Cardiac muscle cell (in vitro differentiated cells and primary cell): Measurements from ENCODE around the gene TMEM219. TPM values are rescaled to one million over a fixed set of nuclear protein-coding genes. Genes with fewer than 3 reads are reported as not detected.

Experiments
- DNase-seq, 2 donors: peaks; one replicate each; pipeline versions ENCODE4 v3.0.0 to v3.0.0-alpha.2; 2010 to 2017; ENCODE audit warnings: low read depth in 1 of 2, low spot score in 1 of 2
- H3K27ac ChIP-seq: fragments of 200-600 bp; sonication (generic); 2 replicates; pipeline ENCODE4 v1.5.1; 2016
- H3K27me3 ChIP-seq: fragments of 200-600 bp; sonication (generic); 2 replicates; pipeline ENCODE4 v1.6.0; 2016; ENCODE audit warnings: control low read depth
- H3K36me3 ChIP-seq: fragments of 200-600 bp; sonication (generic); 2 replicates; pipeline ENCODE4 v1.5.1; 2016; ENCODE audit warnings: control low read depth
- H3K4me1 ChIP-seq: fragments of 200-600 bp; sonication (generic); 2 replicates; pipeline ENCODE4 v1.8.1; 2017; ENCODE audit warnings: low read depth, mild to moderate bottlenecking, mixed run types
- H3K4me3 ChIP-seq: fragments of 200-600 bp; sonication (generic); 2 replicates; pipeline ENCODE4 v1.5.1; 2016; ENCODE audit warnings: mild to moderate bottlenecking
- H3K9me3 ChIP-seq: fragments of 200-600 bp; sonication (generic); 2 replicates; pipeline ENCODE4 v1.5.1; 2017; ENCODE audit warnings: low read depth, mild to moderate bottlenecking, control low read depth
- polyA plus RNA-seq: library from polyadenylated mRNA; unstranded; fragments of >200 nt; fragmentation: Nextera tagmentation; extraction: Ambion mirVana; gene quantifications from 2 replicates; pipeline ENCODE4 v1.2.1, GENCODE V29; 2016
- total RNA-seq: library from RNA; depleted of rRNA; stranded (reverse); fragments of >200 nt; gene quantifications from 2 replicates; pipeline ENCODE4 v1.2.3, GENCODE V29; 2016
- TF ChIP-seq, protein P1 (sequence below): IDR thresholded peaks from 2 replicates; pipeline ENCODE4 v1.5.1; 2012; ENCODE audit warnings: low read depth, mild to moderate bottlenecking, low read length

Gene TMEM219, protein sequence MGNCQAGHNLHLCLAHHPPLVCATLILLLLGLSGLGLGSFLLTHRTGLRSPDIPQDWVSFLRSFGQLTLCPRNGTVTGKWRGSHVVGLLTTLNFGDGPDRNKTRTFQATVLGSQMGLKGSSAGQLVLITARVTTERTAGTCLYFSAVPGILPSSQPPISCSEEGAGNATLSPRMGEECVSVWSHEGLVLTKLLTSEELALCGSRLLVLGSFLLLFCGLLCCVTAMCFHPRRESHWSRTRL
- total RNA-seq (73.7 and 110 TPM in 2 replicates), polyA plus RNA-seq (109 and 156 TPM in 2 replicates)

DNA sequence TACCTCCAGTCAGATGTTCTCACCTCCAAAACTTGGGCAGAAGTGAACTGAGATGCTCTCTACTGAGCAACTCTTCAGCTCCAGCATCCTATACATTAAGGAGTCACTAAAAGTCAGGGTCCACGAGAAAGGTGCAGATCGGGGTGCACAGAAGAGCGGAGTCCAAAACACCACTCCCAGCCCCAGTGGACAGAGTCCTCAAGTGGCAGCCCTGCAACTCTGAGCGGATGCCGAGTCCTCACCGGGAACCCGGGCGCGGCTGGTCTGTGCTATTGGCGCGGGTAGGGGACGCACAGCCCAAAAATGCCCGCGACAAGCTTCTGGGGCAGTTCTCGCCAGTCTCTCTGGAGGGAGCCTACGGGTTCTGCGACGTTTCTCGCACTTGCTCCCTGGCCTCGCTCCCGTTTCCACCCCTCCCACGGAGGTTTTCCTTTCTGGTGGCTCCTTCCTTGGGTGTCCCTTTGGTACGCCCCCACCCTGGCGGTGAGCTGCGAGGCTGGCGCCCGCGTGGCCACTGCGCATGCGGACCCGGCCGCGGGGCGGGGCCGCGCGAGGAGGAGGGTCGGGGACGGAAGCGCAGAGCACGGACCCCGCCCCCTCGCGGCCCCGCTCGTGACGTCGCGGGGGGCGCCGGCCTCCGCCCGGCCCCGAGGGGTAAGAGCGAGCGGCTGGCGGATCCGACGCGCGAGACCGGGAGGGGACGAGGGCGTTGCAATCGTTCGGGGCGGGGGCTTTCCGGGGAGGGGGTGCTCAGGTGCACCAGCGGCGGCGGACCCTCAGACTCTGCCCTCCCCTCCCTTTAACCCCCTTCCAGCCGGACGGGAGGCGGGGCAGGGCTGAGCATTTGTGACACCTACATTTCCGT, at the start of gene TMEM219:
Gene TMEM219 (plus strand): TSS at position 601 of the 865 bp plus-strand sequence. CDS start 1,065 bp downstream, outside the sequence.
- TF ChIP-seq, protein P1, sequence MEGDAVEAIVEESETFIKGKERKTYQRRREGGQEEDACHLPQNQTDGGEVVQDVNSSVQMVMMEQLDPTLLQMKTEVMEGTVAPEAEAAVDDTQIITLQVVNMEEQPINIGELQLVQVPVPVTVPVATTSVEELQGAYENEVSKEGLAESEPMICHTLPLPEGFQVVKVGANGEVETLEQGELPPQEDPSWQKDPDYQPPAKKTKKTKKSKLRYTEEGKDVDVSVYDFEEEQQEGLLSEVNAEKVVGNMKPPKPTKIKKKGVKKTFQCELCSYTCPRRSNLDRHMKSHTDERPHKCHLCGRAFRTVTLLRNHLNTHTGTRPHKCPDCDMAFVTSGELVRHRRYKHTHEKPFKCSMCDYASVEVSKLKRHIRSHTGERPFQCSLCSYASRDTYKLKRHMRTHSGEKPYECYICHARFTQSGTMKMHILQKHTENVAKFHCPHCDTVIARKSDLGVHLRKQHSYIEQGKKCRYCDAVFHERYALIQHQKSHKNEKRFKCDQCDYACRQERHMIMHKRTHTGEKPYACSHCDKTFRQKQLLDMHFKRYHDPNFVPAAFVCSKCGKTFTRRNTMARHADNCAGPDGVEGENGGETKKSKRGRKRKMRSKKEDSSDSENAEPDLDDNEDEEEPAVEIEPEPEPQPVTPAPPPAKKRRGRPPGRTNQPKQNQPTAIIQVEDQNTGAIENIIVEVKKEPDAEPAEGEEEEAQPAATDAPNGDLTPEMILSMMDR, result peak; percentile 43
- Histone ChIP-seq H3K9me3 (no peaks in the 10 kb centered on the region), H3K4me3 (peak within 1 kb of the TSS; percentile 83), H3K4me1 (peaks cover 4% of the 10 kb centered on the region), H3K27me3 (no peaks in the 10 kb centered on the region), H3K27ac (peak within 1 kb of the TSS; percentile 60), H3K36me3 (no peaks in the 10 kb centered on the region)
- peak; percentile 93 for DNase-seq

DNA sequence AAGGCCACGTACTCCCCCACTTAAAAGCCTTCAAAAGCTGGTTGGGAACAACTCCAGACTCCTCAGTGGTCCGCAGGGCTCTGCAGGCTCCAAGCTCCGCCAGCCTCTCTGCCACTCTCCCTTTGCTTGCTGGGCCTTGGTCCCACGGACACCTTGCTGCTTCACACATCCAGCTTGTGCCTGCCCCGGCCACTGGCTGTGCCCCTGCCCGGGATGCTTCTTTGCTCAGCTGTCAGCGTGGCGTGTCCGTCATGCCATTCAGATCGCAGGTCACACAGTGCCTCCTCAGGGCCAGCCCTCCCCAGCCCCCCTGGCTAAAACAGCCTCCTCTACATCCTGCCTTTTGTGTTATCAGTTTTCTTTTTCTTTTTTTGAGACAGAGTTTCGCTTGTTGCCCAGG, 49.8 kb upstream of the TMEM219 start:
- Histone ChIP-seq H3K4me1 (no peaks in the 10 kb centered on the region), H3K9me3 (no peaks in the 10 kb centered on the region), H3K27me3 (no peaks in the 10 kb centered on the region), H3K27ac (no peak overlapping the region), H3K4me3 (no peak overlapping the region), H3K36me3 (no peaks in the 10 kb centered on the region)
- TF ChIP-seq, protein P1, result no peak
- DNase-seq, result no peak

DNA sequence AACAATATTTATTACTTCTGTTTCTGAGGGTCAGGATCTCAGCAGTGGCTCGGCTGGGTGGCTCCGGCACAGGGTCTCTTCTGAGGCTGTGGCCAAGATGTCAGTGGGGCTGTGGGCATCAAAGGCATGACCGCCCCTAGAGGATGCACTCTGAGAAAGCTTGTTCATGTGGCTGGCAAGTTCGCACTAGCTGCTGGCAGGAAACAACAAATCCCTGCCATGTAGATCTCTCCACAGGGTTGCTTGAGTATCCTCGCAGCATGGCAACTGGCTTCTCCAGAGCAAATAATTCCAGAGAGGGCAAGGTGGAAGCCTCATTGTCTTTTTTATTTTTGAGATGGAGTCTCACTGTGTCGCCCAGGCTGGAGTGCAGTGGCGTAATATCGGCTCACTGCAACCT, 48.4 kb upstream of the TMEM219 start:
- no peaks in the 10 kb centered on the region for H3K9me3 ChIP-seq
- H3K36me3 ChIP-seq, result no peaks in the 10 kb centered on the region
- no peaks in the 10 kb centered on the region for H3K27me3 ChIP-seq
- TF ChIP-seq, protein P1, result no peak
- no peak overlapping the region for H3K27ac ChIP-seq
- H3K4me1 ChIP-seq, result no peaks in the 10 kb centered on the region
- no peak for DNase-seq
- no peak overlapping the region for H3K4me3 ChIP-seq

DNA sequence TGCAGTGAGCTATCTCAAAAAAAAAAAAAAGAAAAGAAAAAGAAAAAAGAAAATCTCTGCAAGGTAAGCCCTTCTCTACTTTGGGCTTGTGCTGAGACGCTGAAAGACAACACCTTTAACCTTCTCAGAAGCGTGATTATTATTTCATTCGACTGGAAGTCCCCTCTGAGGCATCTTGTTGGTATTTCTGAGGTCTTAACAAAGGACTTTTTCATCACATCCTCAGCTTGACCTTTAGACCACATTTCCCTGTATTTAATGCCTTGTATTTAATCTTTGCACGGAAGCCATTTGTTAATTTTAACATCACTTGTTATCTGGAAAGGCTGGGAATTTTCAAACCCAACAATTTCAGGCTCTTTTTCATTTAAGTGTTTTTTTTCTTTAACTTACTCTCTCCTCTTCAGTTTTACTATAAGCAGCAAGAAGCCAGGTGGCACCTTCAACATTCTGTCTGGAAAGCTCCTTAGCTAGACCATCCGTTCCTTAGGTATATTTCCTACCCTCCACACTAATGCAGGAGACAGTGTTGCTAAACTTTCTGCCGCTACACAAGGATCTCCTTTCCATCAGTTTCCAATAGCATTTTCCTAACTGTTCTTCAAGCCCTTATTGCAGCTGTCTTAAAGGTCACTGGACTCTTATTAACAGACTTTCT, 46.2 kb upstream of the TMEM219 start:
- TF ChIP-seq, protein P1, result no peak
- DNase-seq, result peak in 1 of 2 donors; percentile 57
- H3K27ac ChIP-seq, result no peak overlapping the region

DNA sequence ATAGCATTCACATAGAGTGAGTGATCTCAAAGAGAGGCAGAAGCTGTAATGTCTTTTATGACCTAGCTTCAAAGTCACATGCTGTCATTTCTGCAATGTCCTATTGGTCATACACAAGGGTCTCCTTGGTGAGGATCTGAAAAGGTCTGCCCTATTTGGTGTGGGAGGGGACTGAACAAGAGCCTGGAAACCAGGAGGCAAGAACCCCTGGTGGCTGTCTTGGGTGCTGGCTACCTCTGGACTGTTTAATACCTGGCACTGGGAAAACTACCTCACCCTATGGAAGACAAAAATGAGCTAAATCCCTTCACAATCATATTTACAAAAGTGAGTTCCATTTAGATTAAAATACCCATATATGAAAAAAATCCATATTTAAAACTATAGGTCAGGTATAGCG, 44.9 kb upstream of the TMEM219 start:
- TF ChIP-seq, protein P1, result no peak
- no peaks in the 10 kb centered on the region for H3K27me3 ChIP-seq
- H3K27ac ChIP-seq, result no peak overlapping the region
- no peaks in the 10 kb centered on the region for H3K9me3 ChIP-seq
- peaks cover 8% of the 10 kb centered on the region for H3K36me3 ChIP-seq
- H3K4me3 ChIP-seq, result no peak overlapping the region
- H3K4me1 ChIP-seq, result no peaks in the 10 kb centered on the region
- DNase-seq, result no peak

More for the DNA sequence above, 46.2 kb upstream of the TMEM219 start:
- Histone ChIP-seq H3K4me1 (no peaks in the 10 kb centered on the region), H3K9me3 (no peaks in the 10 kb centered on the region), H3K36me3 (peaks cover 8% of the 10 kb centered on the region), H3K4me3 (no peak overlapping the region), H3K27me3 (no peaks in the 10 kb centered on the region)
